ENCODE results near the gene MLN.
"Not testable (repeated sequence)": the region's sequence is repeated elsewhere in the genome, so short reads cannot be mapped to it uniquely, and the experiment has no call there.

MLN gene

GRCh38 chr6:33836806-33837469 is 33.1 kb upstream of the MLN start:
- H3K4me1 ChIP-seq (ENCODE audit: insufficient read depth, low read length, poor library complexity, severe bottlenecking) = peaks cover 36% of the 10 kb centered on the region
- no peaks in the 10 kb centered on the region for H3K79me2 ChIP-seq (ENCODE audit: insufficient read depth, low read length)
- H3K9ac ChIP-seq (ENCODE audit: low read depth, low read length, poor library complexity, severe bottlenecking) = no peak overlapping the region
- no peak overlapping the region for H3K4me2 ChIP-seq (ENCODE audit: low read depth, low read length, poor library complexity, severe bottlenecking)
- no peak overlapping the region for H2AFZ ChIP-seq (ENCODE audit: low read length)
- TF ChIP-seq, protein P1, sequence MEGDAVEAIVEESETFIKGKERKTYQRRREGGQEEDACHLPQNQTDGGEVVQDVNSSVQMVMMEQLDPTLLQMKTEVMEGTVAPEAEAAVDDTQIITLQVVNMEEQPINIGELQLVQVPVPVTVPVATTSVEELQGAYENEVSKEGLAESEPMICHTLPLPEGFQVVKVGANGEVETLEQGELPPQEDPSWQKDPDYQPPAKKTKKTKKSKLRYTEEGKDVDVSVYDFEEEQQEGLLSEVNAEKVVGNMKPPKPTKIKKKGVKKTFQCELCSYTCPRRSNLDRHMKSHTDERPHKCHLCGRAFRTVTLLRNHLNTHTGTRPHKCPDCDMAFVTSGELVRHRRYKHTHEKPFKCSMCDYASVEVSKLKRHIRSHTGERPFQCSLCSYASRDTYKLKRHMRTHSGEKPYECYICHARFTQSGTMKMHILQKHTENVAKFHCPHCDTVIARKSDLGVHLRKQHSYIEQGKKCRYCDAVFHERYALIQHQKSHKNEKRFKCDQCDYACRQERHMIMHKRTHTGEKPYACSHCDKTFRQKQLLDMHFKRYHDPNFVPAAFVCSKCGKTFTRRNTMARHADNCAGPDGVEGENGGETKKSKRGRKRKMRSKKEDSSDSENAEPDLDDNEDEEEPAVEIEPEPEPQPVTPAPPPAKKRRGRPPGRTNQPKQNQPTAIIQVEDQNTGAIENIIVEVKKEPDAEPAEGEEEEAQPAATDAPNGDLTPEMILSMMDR (conservative IDR thresholded peaks at IDR 0.05; ENCODE audit: low read length) = no peak
- TF ChIP-seq EZH2phosphoT487 (IDR thresholded peaks at IDR 0.05; ENCODE audit: borderline replicate concordance) = no peak
- H3F3A ChIP-seq (ENCODE audit: low read depth) = no peaks in the 10 kb centered on the region
- H3K9me2 ChIP-seq (replicated peaks; ENCODE audit: low read depth, low read length) = no peaks in the 10 kb centered on the region
- no peaks in the 10 kb centered on the region for H3K27me3 ChIP-seq (ENCODE audit: insufficient read depth, low read length, poor library complexity, severe bottlenecking)
- H3K9me3 ChIP-seq (ENCODE audit: insufficient read depth, low read depth, low read length) = no peaks in the 10 kb centered on the region
- H4K20me1 ChIP-seq (ENCODE audit: insufficient read depth, low read length, poor library complexity, severe bottlenecking) = no peaks in the 10 kb centered on the region
- H3K36me3 ChIP-seq (ENCODE audit: insufficient read depth, low read length) = no peaks in the 10 kb centered on the region
- H3K4me3 ChIP-seq (ENCODE audit: low read length, poor library complexity, severe bottlenecking) = no peak overlapping the region

DNA sequence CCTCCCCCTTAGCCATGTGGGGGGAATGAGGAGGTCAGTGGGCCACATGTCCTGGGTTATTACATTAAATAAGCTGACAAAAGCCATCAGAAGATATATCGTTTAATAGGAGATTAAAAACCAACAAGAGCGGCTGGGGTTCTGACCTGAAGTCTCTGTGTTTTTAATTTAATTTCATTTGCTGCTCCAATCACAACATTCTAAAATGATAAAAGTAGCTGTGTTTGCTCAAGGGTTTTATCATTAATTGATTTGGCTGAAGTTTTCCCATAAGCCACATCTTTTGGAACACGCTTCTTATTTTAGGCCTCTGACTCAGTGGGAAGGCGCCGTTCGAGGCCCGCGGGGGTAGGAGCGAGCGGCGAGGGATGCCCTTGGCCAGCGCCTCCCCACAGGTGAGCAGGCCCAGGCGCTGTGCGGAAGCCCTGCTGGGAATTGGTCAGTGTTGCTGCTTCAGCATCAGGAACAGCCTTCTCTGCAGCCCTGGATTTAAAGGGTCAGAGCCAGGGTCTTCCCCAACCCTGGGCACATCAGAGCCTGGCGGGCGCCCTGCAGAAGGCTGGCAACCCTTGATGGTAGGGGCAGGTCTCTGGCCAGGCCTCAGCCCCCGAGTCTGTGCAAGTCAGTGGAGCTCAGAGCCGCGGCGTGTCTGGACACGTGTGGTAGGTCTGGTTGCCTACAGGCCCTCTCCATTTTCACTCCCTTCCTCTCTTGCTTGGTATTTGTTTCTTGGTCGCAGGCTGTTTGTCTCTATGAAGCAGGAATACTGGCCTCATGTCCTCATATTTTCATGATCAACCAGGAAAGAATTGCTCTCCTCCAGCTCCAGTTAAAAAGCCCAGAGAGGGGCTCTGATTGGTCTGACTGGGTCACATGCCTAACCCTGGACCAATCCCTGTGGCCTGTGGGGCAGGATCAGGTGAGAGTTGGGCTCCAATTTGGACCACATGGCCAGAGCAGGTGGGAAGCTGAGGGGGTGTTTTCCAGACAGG is 30.9 kb upstream of the MLN start:
- H3K4me2 ChIP-seq (ENCODE audit: low read depth, low read length, poor library complexity, severe bottlenecking) = no peak overlapping the region
- TF ChIP-seq EZH2phosphoT487 (IDR thresholded peaks at IDR 0.05; ENCODE audit: borderline replicate concordance) = no peak
- TF ChIP-seq, protein P1 (conservative IDR thresholded peaks at IDR 0.05; ENCODE audit: low read length) = no peak

GRCh38 chr6:33833599-33833998 is 29.8 kb upstream of the MLN start:
- H3K4me3 ChIP-seq (ENCODE audit: low read length, poor library complexity, severe bottlenecking) = no peak overlapping the region
- no peaks in the 10 kb centered on the region for H3K79me2 ChIP-seq (ENCODE audit: insufficient read depth, low read length)
- no peak overlapping the region for H3K9ac ChIP-seq (ENCODE audit: low read depth, low read length, poor library complexity, severe bottlenecking)
- H3K9me2 ChIP-seq (replicated peaks; ENCODE audit: low read depth, low read length) = no peaks in the 10 kb centered on the region
- H3K4me2 ChIP-seq (ENCODE audit: low read depth, low read length, poor library complexity, severe bottlenecking) = no peak overlapping the region
- no peak for TF ChIP-seq EZH2phosphoT487 (IDR thresholded peaks at IDR 0.05; ENCODE audit: borderline replicate concordance)
- TF ChIP-seq, protein P1 (conservative IDR thresholded peaks at IDR 0.05; ENCODE audit: low read length) = no peak
- H3K27me3 ChIP-seq (ENCODE audit: insufficient read depth, low read length, poor library complexity, severe bottlenecking) = no peaks in the 10 kb centered on the region
- H4K20me1 ChIP-seq (ENCODE audit: insufficient read depth, low read length, poor library complexity, severe bottlenecking) = no peaks in the 10 kb centered on the region
- no peaks in the 10 kb centered on the region for H3K36me3 ChIP-seq (ENCODE audit: insufficient read depth, low read length)
- H3K4me1 ChIP-seq (ENCODE audit: insufficient read depth, low read length, poor library complexity, severe bottlenecking) = peaks cover 4% of the 10 kb centered on the region
- no peaks in the 10 kb centered on the region for H3F3A ChIP-seq (ENCODE audit: low read depth)
- H2AFZ ChIP-seq (ENCODE audit: low read length) = no peak overlapping the region
- no peaks in the 10 kb centered on the region for H3K9me3 ChIP-seq (ENCODE audit: insufficient read depth, low read depth, low read length)

More for the DNA sequence above, 30.9 kb upstream of the MLN start:
- Histone ChIP-seq H3K9ac (ENCODE audit: low read depth, low read length, poor library complexity, severe bottlenecking) (no peak overlapping the region), H3K9me2 (replicated peaks; ENCODE audit: low read depth, low read length) (no peaks in the 10 kb centered on the region), H3K4me3 (ENCODE audit: low read length, poor library complexity, severe bottlenecking) (no peak overlapping the region), H3K4me1 (ENCODE audit: insufficient read depth, low read length, poor library complexity, severe bottlenecking) (peaks cover 15% of the 10 kb centered on the region), H3K79me2 (ENCODE audit: insufficient read depth, low read length) (no peaks in the 10 kb centered on the region), H4K20me1 (ENCODE audit: insufficient read depth, low read length, poor library complexity, severe bottlenecking) (no peaks in the 10 kb centered on the region), H3F3A (ENCODE audit: low read depth) (no peaks in the 10 kb centered on the region), H3K27me3 (ENCODE audit: insufficient read depth, low read length, poor library complexity, severe bottlenecking) (no peaks in the 10 kb centered on the region), H3K9me3 (ENCODE audit: insufficient read depth, low read depth, low read length) (no peaks in the 10 kb centered on the region), H2AFZ (ENCODE audit: low read length) (no peak overlapping the region), H3K36me3 (ENCODE audit: insufficient read depth, low read length) (no peaks in the 10 kb centered on the region)

DNA sequence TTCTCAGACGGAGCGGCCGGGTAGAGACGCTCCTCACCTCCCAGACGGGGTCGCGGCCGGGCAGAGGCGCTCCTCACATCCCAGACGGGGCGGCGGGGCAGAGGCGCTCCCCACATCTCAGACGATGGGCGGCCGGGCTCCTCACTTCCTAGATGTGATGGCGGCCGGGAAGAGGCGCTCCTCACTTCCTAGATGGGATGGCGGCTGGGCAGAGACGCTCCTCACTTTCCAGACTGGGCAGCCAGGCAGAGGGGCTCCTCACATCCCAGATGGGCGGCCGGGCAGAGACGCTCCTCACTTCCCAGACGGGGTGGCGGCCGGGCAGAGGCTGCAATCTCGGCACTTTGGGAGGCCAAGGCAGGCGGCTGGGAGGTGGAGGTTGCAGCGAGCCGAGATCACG is 29.0 kb upstream of the MLN start:
- H3K36me3 ChIP-seq (ENCODE audit: insufficient read depth, low read length); H3K4me3 ChIP-seq (ENCODE audit: low read length, poor library complexity, severe bottlenecking); H4K20me1 ChIP-seq (ENCODE audit: insufficient read depth, low read length, poor library complexity, severe bottlenecking); H2AFZ ChIP-seq (ENCODE audit: low read length); H3K9ac ChIP-seq (ENCODE audit: low read depth, low read length, poor library complexity, severe bottlenecking); H3K79me2 ChIP-seq (ENCODE audit: insufficient read depth, low read length); H3K4me2 ChIP-seq (ENCODE audit: low read depth, low read length, poor library complexity, severe bottlenecking); H3K4me1 ChIP-seq (ENCODE audit: insufficient read depth, low read length, poor library complexity, severe bottlenecking); H3K27me3 ChIP-seq (ENCODE audit: insufficient read depth, low read length, poor library complexity, severe bottlenecking); H3F3A ChIP-seq (ENCODE audit: low read depth); H3K9me2 ChIP-seq (replicated peaks; ENCODE audit: low read depth, low read length); H3K9me3 ChIP-seq (ENCODE audit: insufficient read depth, low read depth, low read length): not testable (repeated sequence)

GRCh38 chr6:33831725-33832124 is 27.9 kb upstream of the MLN start:
- not testable (repeated sequence) for H3K9ac ChIP-seq (ENCODE audit: low read depth, low read length, poor library complexity, severe bottlenecking); H3K27me3 ChIP-seq (ENCODE audit: insufficient read depth, low read length, poor library complexity, severe bottlenecking); H2AFZ ChIP-seq (ENCODE audit: low read length); H3K4me2 ChIP-seq (ENCODE audit: low read depth, low read length, poor library complexity, severe bottlenecking); H3K4me3 ChIP-seq (ENCODE audit: low read length, poor library complexity, severe bottlenecking); H4K20me1 ChIP-seq (ENCODE audit: insufficient read depth, low read length, poor library complexity, severe bottlenecking); H3K4me1 ChIP-seq (ENCODE audit: insufficient read depth, low read length, poor library complexity, severe bottlenecking); H3K36me3 ChIP-seq (ENCODE audit: insufficient read depth, low read length); H3K9me3 ChIP-seq (ENCODE audit: insufficient read depth, low read depth, low read length); H3F3A ChIP-seq (ENCODE audit: low read depth); H3K9me2 ChIP-seq (replicated peaks; ENCODE audit: low read depth, low read length); H3K79me2 ChIP-seq (ENCODE audit: insufficient read depth, low read length)
